SU-DHL-6 (cell line): Measurements from ENCODE around the gene HOXA3.

ENCODE experiments used
- EZH2phosphoT487 ChIP-seq: fragments of 200-600 bp; sonication (generic), shearing (Covaris generic); conservative IDR thresholded peaks from 2 replicates; pipeline ENCODE4 v1.6.1; 2018; ENCODE audit warnings: mild to moderate bottlenecking, antibody characterized with exemption, low read length, moderate library complexity, mixed read lengths
- TF ChIP-seq, protein P1 (sequence below): fragments of 200-600 bp; sonication (generic); IDR thresholded peaks from one replicate; pipeline ENCODE4 v1.5.1; 2017; ENCODE audit warnings: antibody characterized with exemption, mild to moderate bottlenecking, low read length, moderate library complexity; ENCODE audit not compliant: insufficient read depth, poor library complexity, severe bottlenecking

DNA sequence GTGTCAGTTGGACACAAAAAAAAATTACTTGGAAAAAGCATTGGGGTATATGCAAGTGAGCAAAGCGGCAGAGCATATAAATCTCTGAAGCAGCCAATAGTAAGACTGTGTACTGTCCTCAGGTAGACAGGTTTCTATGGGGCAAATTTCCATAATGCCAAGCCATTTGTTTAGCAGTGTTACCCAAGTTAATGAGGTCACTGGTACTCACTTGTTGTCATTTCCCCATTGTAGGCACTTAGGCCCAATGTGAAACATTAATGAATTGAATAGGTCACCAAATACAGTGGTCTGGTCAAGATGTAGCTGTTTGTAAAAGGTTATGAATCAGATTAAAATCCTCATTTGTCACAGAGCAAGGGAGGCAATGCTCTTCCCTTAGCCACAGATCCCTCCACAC, 84.1 kb downstream of the HOXA3 start:
- TF ChIP-seq EZH2phosphoT487: no peak
- TF ChIP-seq, protein P1, sequence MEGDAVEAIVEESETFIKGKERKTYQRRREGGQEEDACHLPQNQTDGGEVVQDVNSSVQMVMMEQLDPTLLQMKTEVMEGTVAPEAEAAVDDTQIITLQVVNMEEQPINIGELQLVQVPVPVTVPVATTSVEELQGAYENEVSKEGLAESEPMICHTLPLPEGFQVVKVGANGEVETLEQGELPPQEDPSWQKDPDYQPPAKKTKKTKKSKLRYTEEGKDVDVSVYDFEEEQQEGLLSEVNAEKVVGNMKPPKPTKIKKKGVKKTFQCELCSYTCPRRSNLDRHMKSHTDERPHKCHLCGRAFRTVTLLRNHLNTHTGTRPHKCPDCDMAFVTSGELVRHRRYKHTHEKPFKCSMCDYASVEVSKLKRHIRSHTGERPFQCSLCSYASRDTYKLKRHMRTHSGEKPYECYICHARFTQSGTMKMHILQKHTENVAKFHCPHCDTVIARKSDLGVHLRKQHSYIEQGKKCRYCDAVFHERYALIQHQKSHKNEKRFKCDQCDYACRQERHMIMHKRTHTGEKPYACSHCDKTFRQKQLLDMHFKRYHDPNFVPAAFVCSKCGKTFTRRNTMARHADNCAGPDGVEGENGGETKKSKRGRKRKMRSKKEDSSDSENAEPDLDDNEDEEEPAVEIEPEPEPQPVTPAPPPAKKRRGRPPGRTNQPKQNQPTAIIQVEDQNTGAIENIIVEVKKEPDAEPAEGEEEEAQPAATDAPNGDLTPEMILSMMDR: no peak
